GM10248 (cell line): ENCODE data around the gene RGS5.

Source experiments
- CTCF ChIA-PET: fragments of 300-600 bp; sonication (Branson Sonifier 250); formaldehyde crosslinking; extraction: SDS; loops from one replicate; lab custom pipeline; 2021; ENCODE audit warnings: antibody characterized with exemption; lab: Yijun Ruan, JAX
- POLR2A ChIA-PET: fragments of 350-650 bp; sonication (Branson Sonifier 250); formaldehyde crosslinking; extraction: SDS; loops from one replicate; lab custom pipeline; 2020; ENCODE audit warnings: antibody characterized with exemption; lab: Yijun Ruan, JAX
- DNase-seq: peaks from one replicate; pipeline ENCODE4 v3.0.0; 2012; ENCODE audit errors: extremely low spot score
- TF ChIP-seq, protein P1 (sequence below): IDR thresholded peaks from 2 replicates; pipeline ENCODE4 v1.5.1; 2012; ENCODE audit warnings: mild to moderate bottlenecking, low read depth; ENCODE audit errors: extremely low read depth, missing control alignments, control extremely low read depth

Gene RGS5

DNA sequence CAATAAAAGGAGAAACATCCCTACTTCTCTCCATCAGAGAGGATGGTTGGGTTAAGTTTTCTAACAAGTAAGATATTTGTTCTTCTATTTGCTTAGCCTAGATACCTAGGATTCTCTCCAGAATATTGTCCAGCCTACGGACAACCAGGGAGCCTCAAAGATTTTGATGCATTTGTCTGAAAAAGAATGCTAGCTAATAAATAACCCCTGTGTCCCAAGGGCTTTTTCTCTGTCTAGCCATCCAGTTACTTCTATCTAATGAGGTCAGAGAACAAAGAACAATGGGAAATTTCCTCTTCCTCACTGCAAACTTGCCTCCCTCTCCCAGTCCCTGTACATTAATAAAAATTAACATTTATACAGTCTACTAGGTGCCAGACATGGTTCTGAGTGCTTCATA lies 810 bp downstream of the RGS5 start:
- TF ChIP-seq, protein P1, sequence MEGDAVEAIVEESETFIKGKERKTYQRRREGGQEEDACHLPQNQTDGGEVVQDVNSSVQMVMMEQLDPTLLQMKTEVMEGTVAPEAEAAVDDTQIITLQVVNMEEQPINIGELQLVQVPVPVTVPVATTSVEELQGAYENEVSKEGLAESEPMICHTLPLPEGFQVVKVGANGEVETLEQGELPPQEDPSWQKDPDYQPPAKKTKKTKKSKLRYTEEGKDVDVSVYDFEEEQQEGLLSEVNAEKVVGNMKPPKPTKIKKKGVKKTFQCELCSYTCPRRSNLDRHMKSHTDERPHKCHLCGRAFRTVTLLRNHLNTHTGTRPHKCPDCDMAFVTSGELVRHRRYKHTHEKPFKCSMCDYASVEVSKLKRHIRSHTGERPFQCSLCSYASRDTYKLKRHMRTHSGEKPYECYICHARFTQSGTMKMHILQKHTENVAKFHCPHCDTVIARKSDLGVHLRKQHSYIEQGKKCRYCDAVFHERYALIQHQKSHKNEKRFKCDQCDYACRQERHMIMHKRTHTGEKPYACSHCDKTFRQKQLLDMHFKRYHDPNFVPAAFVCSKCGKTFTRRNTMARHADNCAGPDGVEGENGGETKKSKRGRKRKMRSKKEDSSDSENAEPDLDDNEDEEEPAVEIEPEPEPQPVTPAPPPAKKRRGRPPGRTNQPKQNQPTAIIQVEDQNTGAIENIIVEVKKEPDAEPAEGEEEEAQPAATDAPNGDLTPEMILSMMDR, result no peak
- CTCF ChIA-PET, result interaction anchor here (1.1 to 1.4 kb wide), 3 partner anchors 11 to 20 kb away, joined by 3 to 4 read pairs (median 3); no protein-coding TSS in a partner anchor
- DNase-seq, result no peak
- POLR2A ChIA-PET, result no interaction called here

DNA sequence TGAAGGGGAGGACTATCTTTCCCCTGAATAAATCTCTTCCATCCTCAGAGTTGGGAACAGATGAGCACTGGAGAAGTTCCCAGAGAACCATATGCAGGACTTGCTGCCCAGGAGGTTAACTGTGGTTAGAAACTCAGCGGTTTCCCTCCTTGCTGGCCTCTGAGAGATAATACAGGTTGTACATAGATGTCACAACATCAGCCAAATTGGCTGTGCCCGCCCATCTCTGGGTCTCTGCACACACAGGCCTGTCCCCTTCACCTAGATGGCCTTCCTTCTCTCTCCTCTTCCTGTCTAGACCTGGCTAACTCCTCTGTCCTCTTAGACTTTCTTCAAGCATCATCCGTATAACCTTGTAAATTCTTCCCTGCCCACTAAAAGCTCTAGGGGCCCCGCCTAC lies 5.7 kb downstream of the RGS5 start:
- CTCF ChIA-PET, result no interaction called here
- TF ChIP-seq, protein P1, result no peak

DNA sequence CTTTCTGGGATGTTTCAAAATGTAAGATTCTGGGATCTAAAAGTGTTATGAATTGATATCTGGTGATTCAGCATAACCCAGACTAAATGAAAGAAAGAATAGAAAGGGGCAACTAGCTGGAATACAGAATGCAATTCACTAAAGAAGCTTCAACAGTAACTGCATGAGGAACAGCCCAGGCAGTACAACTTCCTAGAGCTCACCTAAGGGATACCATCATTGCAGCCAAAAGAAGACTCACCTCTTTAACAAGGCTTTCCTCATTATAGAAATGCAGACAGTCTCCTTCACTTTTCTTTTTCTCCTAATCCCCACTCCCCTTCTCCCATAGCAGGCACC lies 6.3 kb downstream of the RGS5 start:
- ChIA-PET POLR2A (no interaction called here), CTCF (no interaction called here)
- TF ChIP-seq, protein P1, result no peak
- no peak for DNase-seq

More for the DNA sequence above, 5.7 kb downstream of the RGS5 start:
- no peak for DNase-seq
- POLR2A ChIA-PET, result no interaction called here

DNA sequence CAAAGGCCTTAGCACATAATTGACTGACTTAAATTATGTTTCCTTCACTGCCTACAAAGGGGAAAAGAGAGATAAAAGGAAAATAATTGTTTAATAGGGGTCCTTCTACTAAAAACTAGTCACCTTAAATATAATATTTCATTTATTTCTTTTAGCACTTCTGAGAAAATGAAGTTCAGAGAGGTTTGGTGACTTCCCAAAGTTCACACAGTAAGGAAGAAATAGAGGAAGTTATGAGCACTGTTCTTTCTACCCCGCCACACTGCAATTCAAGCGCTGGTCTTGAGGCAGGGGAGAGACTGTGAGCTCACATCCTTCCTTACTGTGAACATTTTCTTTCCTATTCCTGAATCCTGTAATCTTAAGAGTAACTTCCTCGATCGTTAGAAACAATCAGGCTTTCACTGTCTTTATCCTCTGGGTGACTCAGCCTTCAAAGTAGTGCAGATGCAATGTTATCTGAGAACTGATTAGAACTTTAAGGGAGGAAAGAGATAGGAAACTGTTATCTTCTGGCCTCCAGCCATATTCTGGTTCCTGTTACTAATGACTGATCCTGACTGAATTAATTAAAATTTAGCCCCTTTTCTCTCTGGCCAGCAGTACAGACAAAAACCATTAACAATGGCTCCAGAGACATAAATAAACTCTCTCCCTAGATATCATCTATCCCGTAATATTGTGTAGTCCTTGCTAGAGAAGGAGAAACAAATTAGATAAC lies 6.8 kb downstream of the RGS5 start:
- no peak for DNase-seq
- TF ChIP-seq, protein P1, result no peak
- CTCF ChIA-PET, result no interaction called here
- POLR2A ChIA-PET, result no interaction called here

DNA sequence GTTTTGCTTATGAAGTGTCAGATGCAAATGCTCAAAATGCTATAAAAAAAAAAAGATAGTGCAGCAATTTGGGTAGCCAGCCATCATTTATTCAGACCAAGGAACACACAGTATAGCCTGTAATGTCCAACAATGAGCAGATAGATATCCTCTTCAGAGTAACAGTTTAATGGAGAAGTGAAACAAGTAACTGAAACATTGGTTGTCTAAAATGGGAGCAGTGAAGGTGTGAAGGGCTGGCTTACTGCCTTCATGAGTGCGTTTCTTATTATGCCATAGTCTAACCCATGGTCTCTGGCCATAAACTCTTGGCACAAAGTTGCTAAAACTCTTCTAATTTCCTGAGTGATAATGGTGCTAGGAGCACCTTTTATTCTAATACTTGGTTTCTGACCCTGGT lies 11.4 kb downstream of the RGS5 start:
- ChIA-PET CTCF (no interaction called here), POLR2A (no interaction called here)
- peak; percentile 13 for DNase-seq
- TF ChIP-seq, protein P1, result no peak

DNA sequence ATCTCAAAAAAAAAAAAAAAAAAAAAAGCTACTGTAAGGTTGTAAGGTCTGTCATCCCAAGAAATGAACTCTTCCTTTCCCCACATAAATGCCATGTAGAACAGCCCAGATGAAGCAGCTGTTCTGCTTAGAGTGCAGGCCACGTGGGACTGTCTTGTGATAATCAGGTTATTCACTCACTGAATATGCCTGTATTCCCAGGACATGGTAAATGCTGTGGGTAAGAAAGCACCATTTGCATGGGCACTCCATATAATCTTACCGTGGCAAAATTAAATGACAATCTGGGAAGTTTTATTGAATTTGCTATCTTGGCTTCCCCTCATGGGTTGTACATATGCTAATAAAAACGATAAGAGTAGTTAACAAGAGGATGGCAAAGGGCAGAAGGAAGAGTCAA lies 13.8 kb downstream of the RGS5 start:
- CTCF ChIA-PET, result interaction anchor here (2.3 kb wide), 1 partner anchor 13 kb away, joined by 5 read pairs; no protein-coding TSS in a partner anchor
- no peak for DNase-seq
- POLR2A ChIA-PET, result no interaction called here
- TF ChIP-seq, protein P1, result no peak

DNA sequence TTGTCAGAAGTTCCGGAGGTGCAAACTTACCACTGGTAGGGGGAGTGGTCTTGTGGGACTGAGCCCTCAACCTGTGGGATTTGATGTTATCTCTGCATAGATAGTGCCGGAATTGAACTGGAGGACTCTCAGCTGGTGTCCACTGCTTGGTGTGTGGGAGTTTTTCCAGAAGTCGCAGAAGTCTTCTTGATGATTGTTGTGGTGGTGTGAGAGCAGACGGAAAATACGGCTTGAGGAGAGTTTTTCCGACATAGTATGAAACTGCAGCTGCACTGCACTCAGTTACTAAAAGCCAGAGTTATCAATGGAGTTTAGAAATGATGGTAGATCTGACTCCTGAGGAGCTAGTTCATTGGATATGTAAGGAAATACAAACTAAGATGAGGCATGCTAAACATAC lies 14.9 kb downstream of the RGS5 start:
- no peak for DNase-seq
- TF ChIP-seq, protein P1, result no peak
- CTCF ChIA-PET, result interaction anchor here (0.9 to 2.3 kb wide), 3 partner anchors 8 to 12 kb away, joined by 5 to 6 read pairs (median 5); no protein-coding TSS in a partner anchor
- POLR2A ChIA-PET, result no interaction called here
